Activated CD8-positive, alpha-beta memory T cell treated with anti-CD3 and anti-CD28 coated beads, Interleukin-2, amount 10 ng/mL, durations not matched to agents 7 days and 5 days (primary cell): ENCODE measurements around the gene HMGB1. TPM values are rescaled to one million over a fixed set of nuclear protein-coding genes. Genes with fewer than 3 reads are reported as not detected.

Source experiments
- ATAC-seq: fragments of 150-1000 bp; cut with Tn5 transposase; one replicate; pipeline ENCODE4 v1.10.0; 2021; ENCODE audit warnings: moderate library complexity
- CTCF ChIA-PET: fragments of 350-600 bp; sonication (Branson Sonifier 250); formaldehyde crosslinking; loops from one replicate; lab custom pipeline; 2021; ENCODE audit warnings: antibody characterized with exemption; lab: Charles Lee
- DNase-seq: peaks from one replicate; pipeline ENCODE4 v3.0.0-alpha.2; 2020
- H3K27ac Mint-ChIP-seq: one replicate; pipeline ENCODE4 v1.8.0; 2021; ENCODE audit warnings: mild to moderate bottlenecking, mixed read lengths
- H3K27me3 Mint-ChIP-seq: one replicate; pipeline ENCODE4 v1.8.0; 2021; ENCODE audit warnings: mixed read lengths
- H3K36me3 Mint-ChIP-seq: one replicate; pipeline ENCODE4 v1.8.0; 2021; ENCODE audit warnings: mild to moderate bottlenecking, mixed read lengths
- H3K4me1 Mint-ChIP-seq: one replicate; pipeline ENCODE4 v1.8.0; 2021; ENCODE audit warnings: mixed read lengths
- H3K4me3 Mint-ChIP-seq: one replicate; pipeline ENCODE4 v1.8.0; 2021; ENCODE audit warnings: mild to moderate bottlenecking, moderate library complexity, mixed read lengths
- H3K9me3 Mint-ChIP-seq: one replicate; pipeline ENCODE4 v1.8.0; 2022; ENCODE audit warnings: low read depth, mixed read lengths
- total RNA-seq, 2 experiments: library from RNA; stranded (reverse); gene quantifications; one replicate each; pipeline ENCODE4 v1.2.3, GENCODE V29; 2021

The HMGB1 gene
- 100 to 1,000 TPM; 716 to 739 TPM for total RNA-seq

DNA sequence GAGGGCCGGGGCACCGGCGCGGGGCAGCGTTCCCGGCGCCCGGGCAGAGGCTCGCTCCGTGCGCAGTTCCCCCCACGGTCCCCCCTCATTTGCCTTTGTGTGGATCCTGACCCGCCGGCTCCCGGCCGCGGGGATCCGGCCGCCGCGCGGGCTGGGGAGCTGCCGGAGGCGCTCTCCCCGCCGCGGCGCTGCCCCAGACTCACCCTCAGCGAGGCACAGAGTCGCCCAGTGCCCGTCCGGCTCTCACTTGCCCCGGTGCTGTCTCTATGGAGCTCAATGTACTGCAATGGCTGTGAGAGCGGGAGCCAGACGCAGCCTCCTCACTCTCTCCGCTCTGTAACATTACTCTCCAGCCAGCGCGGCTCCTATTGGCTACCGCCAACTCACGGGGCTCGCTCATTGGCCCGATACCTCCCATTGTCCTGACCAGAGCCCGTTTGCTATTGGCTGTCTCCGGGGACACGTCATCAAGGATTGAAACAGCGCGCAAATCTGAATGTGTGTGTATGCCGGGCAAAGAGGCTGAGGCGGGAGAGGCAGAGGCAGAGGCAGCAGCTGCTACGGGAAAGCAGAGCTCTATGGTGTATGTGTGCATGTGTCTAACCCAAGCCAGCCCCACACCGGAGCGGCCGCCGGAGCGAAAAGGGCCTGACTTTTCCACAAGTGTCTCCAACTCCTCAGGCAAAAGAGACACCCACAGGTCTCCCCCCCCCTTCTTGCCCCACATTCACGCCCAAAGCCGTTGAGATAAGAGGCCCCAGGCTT, at the start of gene HMGB1:
TSS of gene HMGB1 (minus strand) at position 344 of the 765 bp plus-strand sequence. CDS start 2,256 bp downstream, outside the sequence.
- H3K4me1 Mint-ChIP-seq = peaks cover 28% of the 10 kb centered on the region
- DNase-seq = peak; percentile 100
- peaks cover 31% of the 10 kb centered on the region for H3K36me3 Mint-ChIP-seq
- H3K27me3 Mint-ChIP-seq = no peaks in the 10 kb centered on the region
- peak; percentile 93 for ATAC-seq
- peak within 1 kb of the TSS; percentile 96 for H3K27ac Mint-ChIP-seq
- CTCF ChIA-PET = interaction anchor here (0.5 to 2.3 kb wide), 6 partner anchors 12 to 352 kb away, joined by 3 to 5 read pairs (median 3); no protein-coding TSS in a partner anchor
- no peaks in the 10 kb centered on the region for H3K9me3 Mint-ChIP-seq
- H3K4me3 Mint-ChIP-seq = peak within 1 kb of the TSS; percentile 88

DNA sequence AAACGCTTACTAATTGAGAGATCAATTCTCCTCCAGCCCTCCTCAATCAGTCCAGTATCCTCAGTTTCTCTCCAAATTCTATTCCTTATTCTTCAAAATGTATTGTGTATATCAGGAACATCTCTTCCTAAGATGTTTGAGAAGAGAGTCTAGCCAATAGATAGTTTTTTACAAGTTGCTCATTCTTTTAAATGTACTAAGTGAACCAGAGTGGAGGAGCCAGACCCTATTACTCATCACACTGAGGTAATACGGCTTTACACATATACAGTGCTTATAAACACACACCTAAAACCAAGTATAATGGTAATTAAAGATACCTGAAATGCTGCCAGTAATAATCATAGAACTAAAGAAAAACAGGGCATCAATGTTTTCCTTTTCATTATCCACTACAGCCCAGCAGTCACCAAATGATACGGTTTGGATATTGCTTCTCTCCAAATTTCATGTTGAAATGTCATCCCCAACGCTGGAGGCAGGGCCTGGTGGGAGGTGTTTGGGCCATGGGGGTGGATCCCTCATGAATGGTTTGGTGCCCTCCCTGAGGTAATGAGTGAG, 45.2 kb upstream of the HMGB1 start:
- H3K4me1 Mint-ChIP-seq = no peaks in the 10 kb centered on the region
- no peak overlapping the region for H3K27ac Mint-ChIP-seq
- no peaks in the 10 kb centered on the region for H3K36me3 Mint-ChIP-seq
- CTCF ChIA-PET = no interaction called here
- peaks cover 6% of the 10 kb centered on the region for H3K27me3 Mint-ChIP-seq
- no peak for ATAC-seq
- DNase-seq = no peak
- H3K4me3 Mint-ChIP-seq = no peak overlapping the region
- no peaks in the 10 kb centered on the region for H3K9me3 Mint-ChIP-seq

DNA sequence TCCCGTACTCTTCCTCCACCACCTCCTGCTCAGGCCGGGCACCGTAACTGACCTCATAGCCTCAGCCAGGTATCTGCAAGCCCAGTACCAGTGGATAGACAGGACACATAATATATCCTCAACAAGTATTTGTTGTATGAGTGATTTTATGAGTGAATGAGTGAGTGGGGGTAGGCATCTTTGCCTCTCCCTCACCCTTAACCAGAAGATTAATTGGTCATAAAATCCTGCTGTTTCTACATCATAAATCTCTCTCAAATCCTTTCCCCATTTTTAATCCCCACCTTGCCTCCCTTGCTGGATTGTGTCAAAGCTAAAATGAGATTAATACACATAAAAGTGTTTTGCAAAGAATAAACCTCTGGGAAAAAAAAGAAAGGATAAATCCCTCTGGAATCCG, 44.4 kb upstream of the HMGB1 start:
- ATAC-seq (no peak), DNase-seq (no peak)
- H3K4me1 Mint-ChIP-seq = no peaks in the 10 kb centered on the region
- H3K27ac Mint-ChIP-seq = no peak overlapping the region
- H3K4me3 Mint-ChIP-seq = no peak overlapping the region
- peaks cover 6% of the 10 kb centered on the region for H3K27me3 Mint-ChIP-seq
- no peaks in the 10 kb centered on the region for H3K9me3 Mint-ChIP-seq
- H3K36me3 Mint-ChIP-seq = no peaks in the 10 kb centered on the region
- CTCF ChIA-PET = interaction anchor here (1.3 kb wide), 1 partner anchor 30 kb away, joined by 3 read pairs; no protein-coding TSS in a partner anchor

DNA sequence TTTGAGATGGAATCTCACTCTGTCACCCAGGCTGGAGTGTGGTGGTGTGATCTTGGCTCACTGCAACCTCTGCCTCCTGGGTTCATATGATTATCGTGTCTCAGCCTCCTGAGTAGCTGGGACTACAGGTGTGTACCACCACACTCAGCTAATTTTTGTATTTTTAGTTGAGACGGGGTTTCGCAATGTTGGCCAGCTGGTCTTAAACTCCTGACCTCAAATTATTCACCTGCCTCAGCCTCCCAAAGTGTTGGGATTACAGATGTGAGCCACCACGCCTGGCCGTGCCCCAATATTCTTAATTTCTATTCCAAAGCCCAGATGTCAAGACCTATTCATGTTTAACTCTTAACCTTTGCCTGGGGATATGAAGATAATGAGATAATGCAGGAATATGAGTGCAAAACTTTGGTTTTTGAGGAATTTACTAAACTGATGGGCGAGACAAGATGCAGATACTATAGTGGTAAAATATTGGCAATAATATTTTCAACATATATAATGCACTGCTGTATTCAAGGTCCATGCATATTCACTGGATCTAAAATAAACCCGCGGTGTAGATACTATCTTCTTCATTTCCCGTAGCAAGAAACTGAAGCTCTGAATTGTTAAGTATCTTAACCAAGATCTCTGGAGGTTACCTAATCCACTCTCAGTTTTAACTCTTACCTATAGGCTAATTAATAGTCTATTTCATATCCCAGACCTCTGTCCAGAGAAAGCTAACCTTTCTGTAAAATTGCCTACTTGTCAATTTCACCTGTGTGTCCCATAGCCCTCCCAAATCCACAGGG, 43.7 kb upstream of the HMGB1 start:
- peaks cover 6% of the 10 kb centered on the region for H3K27me3 Mint-ChIP-seq
- CTCF ChIA-PET = interaction anchor here (1.3 kb wide), 1 partner anchor 30 kb away, joined by 3 read pairs; no protein-coding TSS in a partner anchor
- DNase-seq (no peak), ATAC-seq (no peak)
- H3K4me1 Mint-ChIP-seq = peaks cover 1% of the 10 kb centered on the region
- no peak overlapping the region for H3K27ac Mint-ChIP-seq
- no peaks in the 10 kb centered on the region for H3K36me3 Mint-ChIP-seq
- H3K9me3 Mint-ChIP-seq = no peaks in the 10 kb centered on the region
- no peak overlapping the region for H3K4me3 Mint-ChIP-seq

DNA sequence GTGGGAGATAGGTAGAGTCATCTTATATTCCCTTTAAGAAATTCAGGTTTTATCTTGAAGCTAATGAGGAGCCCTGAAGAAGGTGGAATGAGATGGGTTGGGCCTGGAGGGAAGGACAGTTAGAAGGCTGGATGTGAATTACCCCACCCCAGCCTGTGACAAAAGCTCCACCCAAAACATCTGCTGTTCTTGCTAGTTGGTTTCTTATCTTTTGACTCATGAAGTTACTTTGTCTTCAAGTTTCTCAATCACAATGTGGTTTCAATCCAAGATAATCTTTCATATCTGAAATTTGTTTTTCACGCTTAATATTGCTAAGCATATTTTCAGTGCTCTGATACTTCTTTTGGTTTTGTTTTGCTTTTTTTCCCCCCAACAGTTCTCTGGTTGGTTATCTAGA, 38.3 kb upstream of the HMGB1 start:
- H3K4me1 Mint-ChIP-seq = peaks cover 12% of the 10 kb centered on the region
- H3K27ac Mint-ChIP-seq = no peak overlapping the region
- no peaks in the 10 kb centered on the region for H3K36me3 Mint-ChIP-seq
- DNase-seq (no peak), ATAC-seq (peak; percentile 39)
- no peak overlapping the region for H3K4me3 Mint-ChIP-seq
- peaks cover 4% of the 10 kb centered on the region for H3K27me3 Mint-ChIP-seq
- no peaks in the 10 kb centered on the region for H3K9me3 Mint-ChIP-seq
- CTCF ChIA-PET = no interaction called here

DNA sequence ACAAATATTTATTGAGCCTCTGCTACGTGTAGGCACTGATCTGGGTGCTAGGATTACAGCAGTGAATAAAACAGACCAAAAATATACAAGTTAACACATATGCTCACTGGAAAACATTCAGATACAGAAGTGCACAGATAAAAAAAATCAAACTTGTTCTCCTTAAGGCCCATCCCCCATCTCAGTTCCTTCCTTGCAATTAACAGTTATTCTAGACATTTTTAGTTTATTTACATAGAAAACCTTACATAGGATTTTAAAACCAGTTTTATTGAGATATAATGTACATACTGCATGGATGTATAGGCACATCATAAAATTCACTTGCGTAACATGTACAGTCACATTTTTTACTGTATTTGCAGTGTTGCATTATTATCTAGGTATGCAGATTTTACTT, 36.5 kb upstream of the HMGB1 start:
- peaks cover 2% of the 10 kb centered on the region for H3K27me3 Mint-ChIP-seq
- H3K9me3 Mint-ChIP-seq = no peaks in the 10 kb centered on the region
- ATAC-seq = no peak
- DNase-seq = no peak
- CTCF ChIA-PET = no interaction called here
- H3K36me3 Mint-ChIP-seq = no peaks in the 10 kb centered on the region
- no peak overlapping the region for H3K27ac Mint-ChIP-seq
- peaks cover 12% of the 10 kb centered on the region for H3K4me1 Mint-ChIP-seq
- no peak overlapping the region for H3K4me3 Mint-ChIP-seq

DNA sequence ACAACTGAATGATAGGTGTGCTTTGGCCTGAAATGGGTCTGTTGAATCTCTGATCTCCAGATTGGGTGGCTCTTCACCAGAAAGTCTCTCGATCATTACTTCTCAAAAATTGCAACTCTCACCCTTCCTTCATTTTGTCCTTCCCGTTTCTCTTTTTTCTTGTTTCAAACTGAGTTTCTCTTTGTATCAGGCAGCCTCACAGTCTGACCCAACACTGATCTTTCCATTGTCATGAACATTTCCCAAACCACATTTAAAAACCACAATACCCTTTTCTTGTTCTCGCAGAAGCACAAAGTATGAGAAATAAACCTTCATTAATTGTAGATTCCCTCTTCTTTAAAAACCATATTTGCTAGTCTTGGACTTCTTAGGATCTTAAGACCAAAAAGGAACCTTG, 33.6 kb upstream of the HMGB1 start:
- Mint-ChIP-seq H3K9me3 (no peaks in the 10 kb centered on the region), H3K36me3 (no peaks in the 10 kb centered on the region), H3K4me1 (peaks cover 9% of the 10 kb centered on the region), H3K27ac (no peak overlapping the region), H3K4me3 (no peak overlapping the region), H3K27me3 (peaks cover 2% of the 10 kb centered on the region)
- DNase-seq = no peak
- CTCF ChIA-PET = no interaction called here
- ATAC-seq = no peak

DNA sequence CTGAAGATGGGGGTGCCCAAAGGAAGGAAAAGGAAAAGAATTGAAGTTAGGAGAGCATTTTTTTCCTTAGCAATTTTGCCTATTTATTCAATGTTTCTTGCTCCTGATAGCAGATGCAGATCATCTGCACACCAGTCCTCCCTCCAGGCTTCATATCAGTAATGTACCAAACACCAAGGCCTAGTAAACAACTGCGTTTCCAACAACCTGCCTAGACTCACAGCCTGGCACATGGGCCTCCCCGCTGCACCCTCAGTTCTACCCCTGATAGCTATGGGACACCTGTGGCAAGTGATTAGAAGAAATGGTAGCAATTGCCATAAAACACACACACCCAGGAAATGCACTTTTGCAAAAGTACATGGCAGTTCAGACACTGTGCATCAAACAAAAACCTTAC, 30.4 kb upstream of the HMGB1 start:
- no peak overlapping the region for H3K4me3 Mint-ChIP-seq
- no peak for ATAC-seq
- no peaks in the 10 kb centered on the region for H3K9me3 Mint-ChIP-seq
- no peaks in the 10 kb centered on the region for H3K36me3 Mint-ChIP-seq
- peaks cover 2% of the 10 kb centered on the region for H3K27me3 Mint-ChIP-seq
- DNase-seq = no peak
- CTCF ChIA-PET = no interaction called here
- H3K4me1 Mint-ChIP-seq = peaks cover 3% of the 10 kb centered on the region
- no peak overlapping the region for H3K27ac Mint-ChIP-seq

DNA sequence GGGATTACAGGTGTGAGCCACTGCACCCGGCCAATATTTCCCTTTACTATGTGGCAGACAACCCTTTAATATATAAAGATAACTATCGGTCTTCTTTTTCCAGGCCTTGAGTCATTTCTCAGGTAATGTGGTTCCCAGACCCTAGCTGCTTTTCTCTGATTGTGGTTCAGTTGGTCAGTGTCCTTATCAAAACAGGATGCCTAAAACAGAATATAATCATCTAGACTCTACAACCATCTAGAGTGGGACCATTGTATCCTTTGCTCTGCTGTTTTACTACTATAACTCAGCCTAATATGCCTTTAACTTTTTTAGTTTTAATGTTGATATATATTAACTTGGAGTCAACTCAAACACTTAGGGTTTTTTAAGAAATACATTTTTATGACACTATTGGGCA, 30.0 kb upstream of the HMGB1 start:
- Mint-ChIP-seq H3K4me1 (peaks cover 3% of the 10 kb centered on the region), H3K36me3 (no peaks in the 10 kb centered on the region), H3K4me3 (no peak overlapping the region), H3K27me3 (peaks cover 2% of the 10 kb centered on the region), H3K9me3 (no peaks in the 10 kb centered on the region), H3K27ac (no peak overlapping the region)
- DNase-seq (no peak), ATAC-seq (no peak)
- CTCF ChIA-PET = no interaction called here

DNA sequence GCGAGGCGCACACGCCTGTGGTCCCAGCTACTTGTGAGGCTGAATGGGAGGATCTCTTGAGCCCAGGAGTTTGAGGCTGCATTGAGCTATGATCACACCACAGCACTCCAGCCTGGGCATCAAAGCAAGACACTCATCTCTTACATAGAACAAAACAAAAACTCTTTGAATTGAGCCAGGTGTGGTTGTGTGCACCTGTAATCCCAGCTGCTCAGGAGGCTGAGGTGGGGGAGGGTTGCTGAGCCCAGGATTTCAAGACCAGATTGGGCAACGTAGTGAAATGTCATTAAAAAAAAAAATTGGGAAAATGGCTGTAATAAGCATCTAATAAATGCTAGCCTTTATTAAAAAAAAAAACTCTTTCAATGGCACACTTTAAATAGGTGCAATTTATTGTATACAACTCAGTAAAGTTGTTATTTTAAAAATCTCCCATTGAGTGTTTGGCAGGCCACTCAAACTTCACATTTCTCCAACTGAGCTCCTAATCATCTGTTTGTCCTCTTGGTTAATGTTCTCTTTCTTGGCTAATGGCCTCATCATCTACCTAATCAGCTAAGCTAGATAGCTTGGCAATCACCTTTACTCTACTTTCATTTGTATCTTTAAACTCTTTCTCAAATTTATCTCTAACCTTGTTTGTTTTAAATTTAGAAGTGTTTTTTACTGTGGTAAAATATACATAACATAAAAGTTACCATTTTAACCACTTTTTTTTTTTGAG, 28.1 kb upstream of the HMGB1 start:
- H3K4me1 Mint-ChIP-seq = no peaks in the 10 kb centered on the region
- CTCF ChIA-PET = no interaction called here
- H3K36me3 Mint-ChIP-seq = no peaks in the 10 kb centered on the region
- no peak for DNase-seq
- H3K27me3 Mint-ChIP-seq = peaks cover 2% of the 10 kb centered on the region
- no peaks in the 10 kb centered on the region for H3K9me3 Mint-ChIP-seq
- no peak overlapping the region for H3K27ac Mint-ChIP-seq
- no peak for ATAC-seq
- H3K4me3 Mint-ChIP-seq = no peak overlapping the region

DNA sequence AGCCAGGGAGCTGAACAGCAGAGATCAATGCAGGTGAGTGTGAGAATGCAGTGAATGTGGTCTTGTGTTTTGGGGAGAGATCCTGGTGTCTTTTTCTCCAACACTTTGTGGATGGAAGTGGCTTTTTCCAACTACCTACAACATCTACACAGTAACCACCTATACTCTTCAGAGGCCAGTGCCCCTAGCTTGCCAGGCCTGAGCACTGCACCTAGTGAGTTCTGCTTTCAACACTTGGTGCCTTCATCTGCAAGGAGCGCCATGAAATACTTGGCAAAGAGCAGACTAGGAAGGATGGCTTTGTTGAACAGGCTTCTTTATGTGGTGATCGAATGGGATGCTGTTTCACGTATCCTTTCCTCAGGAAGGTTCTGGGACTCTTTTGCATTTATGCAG, 21.3 kb upstream of the HMGB1 start:
- Mint-ChIP-seq H3K4me3 (no peak overlapping the region), H3K27ac (no peak overlapping the region), H3K36me3 (no peaks in the 10 kb centered on the region), H3K4me1 (no peaks in the 10 kb centered on the region), H3K27me3 (peaks cover 9% of the 10 kb centered on the region), H3K9me3 (no peaks in the 10 kb centered on the region)
- no peak for ATAC-seq
- DNase-seq = no peak
- CTCF ChIA-PET = no interaction called here

DNA sequence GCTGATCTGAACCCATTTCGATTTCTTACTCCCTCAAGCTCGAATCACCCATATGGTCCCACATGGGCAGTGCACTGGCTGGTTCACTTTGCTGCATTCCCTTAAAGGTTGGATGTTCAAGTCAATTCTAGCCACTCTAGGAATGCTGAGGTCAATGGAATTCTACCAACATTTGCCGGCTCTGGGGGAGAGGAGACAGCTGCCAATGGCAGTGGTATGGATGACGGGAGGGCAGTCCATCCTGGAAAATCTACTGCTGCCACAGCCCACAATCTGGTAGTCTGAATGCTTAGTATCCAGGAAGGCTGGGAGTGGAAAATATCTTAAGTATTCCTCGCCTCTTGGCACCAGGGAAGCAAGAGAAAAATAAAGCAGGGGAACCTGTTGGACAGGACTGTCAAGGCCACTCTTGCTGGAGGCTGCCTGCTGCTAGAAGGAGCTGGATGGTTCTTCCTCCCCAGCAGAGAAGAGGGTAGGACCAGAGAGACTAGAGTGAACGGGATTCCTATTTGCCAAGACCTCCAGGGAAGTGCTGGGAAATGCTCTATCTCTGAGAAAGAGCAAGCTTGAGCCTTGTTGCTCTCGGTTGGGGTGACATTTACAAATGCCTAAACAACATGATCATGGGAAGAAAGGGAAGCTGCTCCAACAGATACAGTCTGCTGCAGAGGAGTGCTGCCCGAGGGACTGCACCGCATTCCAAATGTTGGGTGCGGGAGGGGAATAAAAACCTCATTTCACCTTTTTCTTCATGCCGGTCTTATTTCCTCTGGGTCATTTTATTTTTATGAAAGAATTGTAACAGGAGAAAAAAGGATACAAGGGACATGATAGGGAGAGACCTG, 20.7 kb upstream of the HMGB1 start:
- no peak for DNase-seq
- no peak for ATAC-seq
- no peak overlapping the region for H3K4me3 Mint-ChIP-seq
- peaks cover 10% of the 10 kb centered on the region for H3K27me3 Mint-ChIP-seq
- no peaks in the 10 kb centered on the region for H3K9me3 Mint-ChIP-seq
- H3K4me1 Mint-ChIP-seq = no peaks in the 10 kb centered on the region
- CTCF ChIA-PET = no interaction called here
- no peaks in the 10 kb centered on the region for H3K36me3 Mint-ChIP-seq
- H3K27ac Mint-ChIP-seq = no peak overlapping the region
